Breast epithelium (tissue), 3 donors: ENCODE measurements around the gene NDUFAF3.

Experiments used
- POLR2AphosphoS5 ChIP-seq, 3 donors: sonication (generic); formaldehyde crosslinking; IDR thresholded peaks; one replicate each; pipeline ENCODE4 v1.6.1; 2017; ENCODE audit warnings: antibody characterized with exemption in 3 of 3
- TF ChIP-seq, protein P1 (sequence below), 3 donors: fragments of 450-650 bp; IDR thresholded peaks; one replicate each; pipeline ENCODE4 v1.5.1; 2016 to 2017; ENCODE audit warnings: antibody characterized with exemption in 3 of 3, mild to moderate bottlenecking in 3 of 3, moderate library complexity in 3 of 3

DNA sequence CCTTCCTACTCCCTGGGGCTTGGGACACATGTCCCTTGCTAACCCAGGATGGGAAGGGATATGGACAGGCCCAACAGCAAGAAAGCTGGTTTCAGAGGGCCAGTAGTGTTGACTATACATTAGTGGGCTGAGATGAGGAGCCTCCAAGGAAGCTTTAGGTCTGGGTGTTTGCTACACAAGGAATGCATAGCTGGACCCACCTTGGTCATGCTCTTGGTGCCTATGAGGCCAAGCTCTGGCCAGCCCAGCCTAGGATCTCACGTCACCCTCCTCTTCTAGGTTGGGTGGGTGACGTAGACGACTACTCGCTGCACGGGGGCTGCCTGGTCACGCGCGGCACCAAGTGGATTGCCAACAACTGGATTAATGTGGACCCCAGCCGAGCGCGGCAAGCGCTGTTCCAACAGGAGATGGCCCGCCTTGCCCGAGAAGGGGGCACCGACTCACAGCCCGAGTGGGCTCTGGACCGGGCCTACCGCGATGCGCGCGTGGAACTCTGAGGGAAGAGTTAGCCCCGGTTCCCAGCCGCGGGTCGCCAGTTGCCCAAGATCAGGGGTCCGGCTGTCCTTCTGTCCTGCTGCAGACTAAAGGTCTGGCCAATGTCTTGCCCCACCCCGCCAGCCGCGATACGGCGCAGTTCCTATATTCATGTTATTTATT, 15.4 kb upstream of the NDUFAF3 start:
- TF ChIP-seq, protein P1, sequence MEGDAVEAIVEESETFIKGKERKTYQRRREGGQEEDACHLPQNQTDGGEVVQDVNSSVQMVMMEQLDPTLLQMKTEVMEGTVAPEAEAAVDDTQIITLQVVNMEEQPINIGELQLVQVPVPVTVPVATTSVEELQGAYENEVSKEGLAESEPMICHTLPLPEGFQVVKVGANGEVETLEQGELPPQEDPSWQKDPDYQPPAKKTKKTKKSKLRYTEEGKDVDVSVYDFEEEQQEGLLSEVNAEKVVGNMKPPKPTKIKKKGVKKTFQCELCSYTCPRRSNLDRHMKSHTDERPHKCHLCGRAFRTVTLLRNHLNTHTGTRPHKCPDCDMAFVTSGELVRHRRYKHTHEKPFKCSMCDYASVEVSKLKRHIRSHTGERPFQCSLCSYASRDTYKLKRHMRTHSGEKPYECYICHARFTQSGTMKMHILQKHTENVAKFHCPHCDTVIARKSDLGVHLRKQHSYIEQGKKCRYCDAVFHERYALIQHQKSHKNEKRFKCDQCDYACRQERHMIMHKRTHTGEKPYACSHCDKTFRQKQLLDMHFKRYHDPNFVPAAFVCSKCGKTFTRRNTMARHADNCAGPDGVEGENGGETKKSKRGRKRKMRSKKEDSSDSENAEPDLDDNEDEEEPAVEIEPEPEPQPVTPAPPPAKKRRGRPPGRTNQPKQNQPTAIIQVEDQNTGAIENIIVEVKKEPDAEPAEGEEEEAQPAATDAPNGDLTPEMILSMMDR (IDR thresholded peaks at IDR 0.05), result no peak
- no peak for TF ChIP-seq POLR2AphosphoS5 (IDR thresholded peaks at IDR 0.05)
